CD4-positive, alpha-beta T cell treated with Interleukin-21 for 1 hour (primary cell): Measurements from ENCODE around the gene RYR1.
"Not testable (repeated sequence)": the region's sequence is repeated elsewhere in the genome, so short reads cannot be mapped to it uniquely, and the experiment has no call there.

Experiments used
- DNase-seq: peaks from one replicate; pipeline ENCODE4 v3.0.0-alpha.2; 2020

Gene RYR1

DNA sequence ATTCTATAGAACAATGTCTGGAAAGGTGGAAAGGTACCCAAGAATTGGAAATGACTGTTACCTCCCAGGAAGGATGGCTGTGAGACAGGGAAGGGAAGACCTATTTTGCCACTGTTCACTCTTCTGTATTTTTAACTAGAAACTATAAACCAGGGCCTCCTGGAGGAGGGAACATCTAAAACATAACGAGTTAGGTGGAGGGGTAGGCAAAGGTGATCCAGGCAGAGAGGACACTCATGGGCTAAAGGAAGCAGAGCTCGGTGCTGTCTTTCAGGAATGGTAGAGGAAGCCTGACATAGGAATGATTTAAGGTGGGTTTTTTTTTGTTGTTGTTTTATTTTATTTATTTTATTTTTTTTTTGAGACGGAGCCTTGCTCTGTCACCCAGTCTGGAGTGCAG lies 191.3 kb downstream of the RYR1 start:
- DNase-seq = no peak

DNA sequence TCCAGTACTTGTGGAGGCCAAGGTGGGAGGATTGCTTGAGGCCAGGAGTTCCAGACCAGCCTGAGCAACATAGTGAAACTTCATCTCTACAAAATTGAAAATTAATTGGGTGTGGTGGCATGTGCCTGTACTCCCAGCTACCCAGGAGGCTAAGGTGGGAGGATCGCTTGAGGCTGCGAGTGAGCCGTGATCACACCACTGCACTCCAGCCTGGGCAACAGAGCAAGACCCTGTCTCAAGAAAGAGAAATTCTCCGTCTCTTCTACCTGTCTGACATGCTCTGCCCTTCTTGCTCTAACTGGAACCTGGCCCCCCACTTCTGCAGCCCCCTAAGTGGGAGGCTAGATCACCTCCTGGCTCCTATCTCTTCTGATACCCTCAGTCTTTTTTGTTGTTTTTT lies 192.9 kb downstream of the RYR1 start:
- no peak for DNase-seq

DNA sequence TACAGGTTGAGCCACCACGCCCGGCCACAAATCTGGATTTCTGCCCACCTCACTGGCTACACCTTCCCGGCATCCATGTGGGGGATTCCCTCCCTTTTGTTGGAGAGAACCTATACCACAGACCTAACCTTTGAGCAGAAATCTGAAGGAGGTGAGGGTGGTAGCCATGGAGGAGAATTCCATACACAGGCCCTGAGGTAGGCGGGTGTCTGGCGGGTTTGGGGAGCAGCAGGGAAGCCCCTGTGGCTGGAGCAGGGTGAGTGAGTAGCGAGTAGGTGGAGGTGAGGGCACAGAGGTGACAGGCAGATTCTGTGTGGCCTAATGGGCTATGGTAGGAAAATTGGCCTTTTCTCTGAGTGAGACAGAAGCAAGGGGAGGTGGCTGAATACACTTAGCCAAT lies 196.1 kb downstream of the RYR1 start:
- DNase-seq = no peak

DNA sequence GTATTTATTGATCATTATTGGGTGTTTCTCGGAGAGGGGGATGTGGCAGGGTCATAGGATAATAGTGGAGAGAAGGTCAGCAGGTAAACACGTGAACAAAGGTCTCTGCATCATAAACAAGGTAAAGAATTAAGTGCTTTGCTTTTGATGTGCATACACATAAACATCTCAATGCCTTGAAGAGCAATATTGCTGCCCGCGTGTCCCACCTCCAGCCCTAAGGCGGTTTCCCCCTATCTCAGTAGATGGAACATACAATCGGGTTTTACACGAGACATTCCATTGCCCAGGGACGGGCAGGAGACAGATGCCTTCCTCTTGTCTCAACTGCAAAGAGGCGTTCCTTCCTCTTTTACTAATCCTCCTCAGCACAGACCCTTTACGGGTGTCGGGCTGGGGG lies 197.8 kb downstream of the RYR1 start:
- not testable (repeated sequence) for DNase-seq

DNA sequence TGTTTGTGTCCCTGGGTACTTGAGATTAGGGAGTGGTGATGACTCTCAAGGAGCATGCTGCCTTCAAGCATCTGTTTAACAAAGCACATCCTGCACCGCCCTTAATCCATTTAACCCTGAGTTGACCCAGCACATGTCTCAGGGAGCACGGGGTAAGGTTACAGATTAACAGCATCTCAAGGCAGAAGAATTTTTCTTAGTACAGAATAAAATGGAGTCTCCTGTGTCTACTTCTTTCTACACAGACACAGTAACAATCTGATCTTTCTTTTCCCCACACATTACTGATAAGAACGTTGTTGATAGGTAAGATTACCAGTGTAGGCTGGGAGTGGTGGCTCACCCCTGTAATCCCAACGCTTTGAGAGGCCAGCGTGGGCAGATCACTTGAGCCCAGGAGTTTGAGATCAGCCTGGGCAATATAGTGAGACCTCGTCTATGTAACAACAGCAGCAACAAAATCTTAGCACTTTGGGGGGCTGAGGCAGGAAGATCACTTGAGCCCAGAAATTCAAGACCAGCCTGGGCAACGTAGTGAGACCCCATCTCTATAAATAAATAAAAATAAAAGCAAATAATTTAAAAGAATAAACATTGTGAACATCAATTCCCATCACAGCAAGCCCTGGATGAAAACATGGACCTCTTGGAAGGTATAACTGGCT lies 198.5 kb downstream of the RYR1 start:
- DNase-seq = not testable (repeated sequence)

DNA sequence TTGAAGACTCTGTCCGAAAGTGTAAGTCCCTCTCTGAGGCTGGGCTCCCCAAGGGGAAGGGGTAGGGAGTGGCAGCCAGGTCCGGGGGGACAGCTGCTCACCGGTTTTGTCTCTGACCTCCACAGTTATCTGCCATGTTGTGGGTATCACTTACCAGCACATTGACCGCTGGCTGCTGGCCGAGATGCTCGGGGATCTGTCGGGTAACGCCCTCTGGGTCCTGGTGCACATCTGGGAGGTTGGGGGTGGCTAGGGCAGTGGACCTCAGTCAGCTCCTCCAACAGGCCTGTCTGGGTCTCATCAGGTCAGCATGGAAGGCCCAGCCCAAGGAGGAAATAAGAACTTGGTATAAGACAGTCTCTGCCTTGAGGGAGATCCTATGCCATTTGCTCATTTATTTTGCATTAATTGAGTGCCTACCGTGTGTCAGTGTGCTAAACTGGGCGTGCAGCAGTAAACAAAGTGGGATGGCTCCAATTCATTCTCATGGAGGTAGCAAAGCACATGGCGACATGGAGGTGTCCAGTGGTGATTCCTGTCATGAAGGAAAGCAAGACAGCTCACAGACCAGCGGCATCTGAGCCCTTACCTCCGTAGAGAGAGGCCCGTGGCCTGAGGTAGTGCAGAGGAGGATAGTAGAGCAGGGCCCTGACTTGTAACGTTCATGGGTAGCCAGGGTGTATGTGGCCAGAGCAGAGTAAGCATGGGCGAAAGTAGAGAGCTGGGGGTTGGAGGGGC lies 199.2 kb downstream of the RYR1 start:
- DNase-seq = no peak

DNA sequence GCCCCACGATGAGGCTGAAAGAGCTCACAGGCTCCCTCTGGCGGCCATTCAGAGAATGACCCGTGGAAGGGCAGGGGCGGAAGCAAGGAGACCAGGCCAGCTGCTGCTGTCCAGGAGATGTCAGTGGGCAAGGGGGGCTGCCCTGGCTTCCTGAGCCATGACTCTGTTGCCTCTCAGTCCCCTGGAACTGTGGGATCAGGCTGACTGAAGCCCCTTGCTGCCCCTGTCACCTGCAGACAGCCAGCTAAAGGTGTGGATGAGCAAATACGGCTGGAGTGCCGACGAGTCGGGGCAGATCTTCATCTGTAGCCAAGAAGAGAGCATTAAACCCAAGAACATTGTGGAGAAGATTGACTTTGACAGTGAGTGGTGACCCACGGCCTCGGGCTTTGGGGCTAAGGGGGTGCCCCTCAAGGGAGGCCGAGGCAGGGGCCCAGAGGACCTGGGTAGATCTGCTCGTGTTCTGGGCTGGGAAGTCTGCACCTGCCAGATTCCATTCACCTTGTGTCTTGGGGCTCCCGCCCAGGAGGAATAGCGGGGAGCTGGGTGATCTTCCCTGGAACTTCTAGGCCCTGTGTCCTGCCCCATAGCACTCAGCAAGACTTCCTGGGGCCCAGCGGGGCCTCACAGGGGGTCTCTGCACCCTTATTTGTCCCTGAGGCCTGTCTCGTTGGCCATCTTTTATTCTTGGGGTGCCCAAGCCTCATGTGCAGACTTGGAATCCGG lies 201.4 kb downstream of the RYR1 start:
- peak; percentile 76 for DNase-seq

DNA sequence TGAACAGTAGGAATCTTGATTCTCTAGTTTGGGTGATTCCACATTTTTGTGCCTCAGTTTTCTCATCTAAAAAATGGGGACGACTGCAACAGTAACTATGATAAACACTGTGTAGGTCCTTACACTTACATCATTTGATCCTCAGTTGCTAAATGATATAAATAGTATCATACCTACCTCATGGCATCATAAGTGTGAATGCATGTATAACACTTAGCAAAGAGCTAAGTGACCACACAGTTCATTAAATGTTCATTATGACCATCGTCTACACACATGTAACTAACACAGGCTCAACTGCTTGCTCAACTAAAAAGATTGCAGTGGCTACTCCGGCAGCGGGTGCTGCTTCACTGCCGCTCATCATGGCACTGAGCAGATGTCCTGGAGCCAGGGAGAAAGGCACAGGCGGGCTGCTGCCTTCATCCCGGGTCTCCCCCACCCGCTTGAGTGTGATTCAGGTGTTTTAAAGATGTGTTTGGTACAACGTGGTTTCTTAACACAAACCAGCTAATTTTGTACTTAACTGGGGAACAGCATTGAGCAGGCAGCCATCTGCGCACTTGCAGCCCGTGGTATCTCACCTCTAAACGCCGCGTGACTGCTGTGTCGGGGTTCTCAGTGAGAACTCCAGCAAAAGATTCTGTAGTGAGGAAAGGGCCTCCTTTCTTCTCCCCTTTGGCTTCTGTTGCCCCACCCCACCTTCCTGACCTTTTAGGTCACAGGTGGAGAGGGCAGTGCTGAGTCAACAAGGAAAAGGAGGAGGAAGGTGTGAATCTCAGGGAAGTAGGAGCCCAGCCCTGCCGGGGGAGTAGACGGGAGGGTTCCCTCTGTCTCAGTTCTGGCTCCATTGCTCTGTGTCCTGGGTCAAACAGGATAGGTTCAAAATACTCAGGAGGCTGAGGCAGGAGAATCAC lies 202.2 kb downstream of the RYR1 start:
- DNase-seq = no peak
